ENCODE measurements around the gene ZNF600.
"Not testable (repeated sequence)": the region's sequence is repeated elsewhere in the genome, so short reads cannot be mapped to it uniquely, and the experiment has no call there.

ZNF600 gene

GRCh38 chr19:52786464-52787354 lies at the start of gene ZNF600:
ZNF600 (minus strand) TSS chr19:52786791; CDS start chr19:52778888, 7,903 bp downstream.
- DNase-seq = peak; percentile 38

GRCh38 chr19:52834289-52834688 lies 47.7 kb upstream of the ZNF600 start:
- DNase-seq = not testable (repeated sequence)

DNA sequence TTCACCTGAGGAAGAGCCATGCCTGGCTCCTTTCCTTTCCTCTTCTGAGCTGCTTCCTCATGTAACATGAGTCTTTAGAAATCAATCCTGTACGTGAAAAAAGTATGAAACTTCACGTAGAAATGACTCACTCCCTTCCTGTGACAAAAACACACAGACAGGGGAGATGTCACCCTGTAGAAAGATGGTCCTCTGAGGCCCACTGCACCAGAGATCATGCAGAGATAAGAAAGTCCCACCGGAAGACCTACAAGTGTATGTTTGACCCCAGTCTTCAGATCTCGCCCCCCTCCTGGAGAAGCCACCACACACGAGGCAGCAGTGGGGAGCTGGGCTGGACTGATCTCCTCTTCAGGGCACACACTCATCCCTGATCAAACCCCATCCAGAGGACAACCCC lies 47.0 kb upstream of the ZNF600 start:
- not testable (repeated sequence) for DNase-seq

GRCh38 chr19:52829866-52830265 lies 43.3 kb upstream of the ZNF600 start:
- not testable (repeated sequence) for DNase-seq

GRCh38 chr19:52825765-52826164 lies 39.2 kb upstream of the ZNF600 start:
- DNase-seq = no peak

DNA sequence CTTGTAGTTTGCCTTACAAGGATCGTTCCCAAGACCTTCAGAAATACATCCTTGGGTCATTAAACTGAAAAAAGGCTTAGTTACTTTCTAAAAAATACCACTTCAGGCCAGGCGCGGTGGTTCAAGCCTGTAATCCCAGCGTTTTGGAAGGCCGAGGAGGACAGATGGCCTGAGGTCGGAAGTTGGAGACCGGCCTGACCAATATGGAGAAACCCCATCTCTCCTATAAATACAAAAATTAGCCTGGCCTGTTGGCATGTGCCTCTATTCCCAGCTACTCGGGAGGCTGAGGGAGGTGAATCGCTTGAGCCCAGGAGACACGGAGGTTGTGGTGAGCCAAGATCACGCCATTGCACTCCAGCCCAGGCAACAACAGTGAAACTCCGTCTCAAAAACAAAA lies 37.1 kb upstream of the ZNF600 start:
- DNase-seq = no peak

DNA sequence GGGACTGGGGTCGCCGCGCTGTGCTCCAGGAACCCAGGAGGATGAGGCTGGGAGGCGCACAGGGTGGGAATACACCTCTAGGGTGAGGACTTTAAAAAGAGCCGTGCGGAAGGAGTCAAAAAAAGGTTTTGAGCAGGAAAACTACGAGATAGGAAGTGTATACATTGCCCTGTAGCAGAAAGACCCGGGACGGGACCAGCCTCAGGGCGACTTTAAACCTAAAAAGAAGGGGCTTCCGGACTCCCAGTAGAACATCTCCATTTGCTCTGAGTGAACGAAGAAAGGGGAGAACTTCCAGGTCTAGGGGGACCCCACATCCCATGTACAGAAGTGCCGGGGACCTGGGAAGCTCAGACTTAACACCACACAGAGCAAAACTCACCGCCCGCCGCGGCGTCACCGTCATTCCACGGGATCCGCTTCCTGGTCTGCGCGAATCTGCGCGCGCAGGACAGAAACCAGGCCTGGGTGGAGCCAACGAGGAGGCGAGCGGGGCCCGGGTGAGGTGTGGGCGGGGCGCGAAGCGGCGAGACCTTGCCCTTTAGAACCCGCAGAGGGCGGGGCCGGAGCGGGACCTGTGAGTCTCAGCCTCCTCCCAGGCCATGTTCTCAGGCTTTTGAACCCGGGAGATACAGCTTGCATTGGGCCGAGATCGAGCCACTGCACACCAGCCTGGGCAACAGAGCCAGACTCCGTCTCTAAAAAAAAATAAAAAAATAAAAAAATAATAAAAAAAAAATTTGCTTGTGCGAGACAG lies 34.8 kb upstream of the ZNF600 start, which contains the start of gene ZNF28:
Gene ZNF28, minus strand, starts transcription at position 430 of the 757 bp plus-strand sequence. CDS start 3,675 bp downstream, outside the sequence.
- DNase-seq = peak; percentile 40

GRCh38 chr19:52820472-52821203 lies 34.0 kb upstream of the ZNF600 start:
- DNase-seq = peak; percentile 5

DNA sequence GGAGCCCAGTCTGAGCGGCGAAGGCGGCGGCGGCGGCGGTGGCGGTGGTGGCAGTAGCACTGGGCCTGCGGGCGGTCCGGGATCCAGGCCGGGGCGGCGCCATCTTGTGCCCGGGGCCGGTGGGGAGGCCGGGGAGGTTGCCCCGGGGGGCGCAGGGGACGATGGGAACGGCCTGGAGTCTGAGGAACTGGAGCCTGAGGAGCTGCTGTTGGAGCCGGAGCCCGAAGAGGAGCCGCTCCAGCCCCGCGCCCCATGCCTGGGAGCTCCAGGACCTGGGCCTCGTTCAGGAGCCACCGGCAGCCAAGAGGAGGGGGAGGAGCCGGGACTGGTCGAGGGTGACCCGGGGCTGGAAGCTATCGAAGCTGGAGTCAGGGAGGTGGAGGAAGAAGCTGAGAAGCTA lies 23.2 kb upstream of the ZNF600 start:
- DNase-seq = no peak

- not testable (repeated sequence) for DNase-seq
Observed at GRCh38 chr19:52799950-52800640, 13.5 kb upstream of the ZNF600 start.

DNA sequence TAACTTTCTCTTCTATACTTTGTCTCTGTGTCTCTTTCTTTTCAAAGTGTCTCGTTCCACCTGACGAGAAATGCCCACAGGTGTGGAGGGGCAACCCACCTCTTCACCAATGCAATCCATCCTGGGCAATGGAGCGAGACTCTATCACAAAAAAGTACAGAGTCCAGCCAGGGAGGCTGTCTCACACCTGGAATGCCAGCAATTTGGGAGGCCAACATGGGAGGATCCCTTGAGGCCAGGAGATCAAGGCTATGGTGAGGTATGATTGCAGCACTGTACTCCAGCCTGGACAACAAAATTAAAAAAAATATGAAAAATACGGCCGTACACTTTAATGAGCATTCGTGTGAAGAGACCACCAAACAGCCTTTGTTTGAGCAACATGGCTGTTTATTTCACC lies 2.8 kb upstream of the ZNF600 start:
- DNase-seq = no peak

DNA sequence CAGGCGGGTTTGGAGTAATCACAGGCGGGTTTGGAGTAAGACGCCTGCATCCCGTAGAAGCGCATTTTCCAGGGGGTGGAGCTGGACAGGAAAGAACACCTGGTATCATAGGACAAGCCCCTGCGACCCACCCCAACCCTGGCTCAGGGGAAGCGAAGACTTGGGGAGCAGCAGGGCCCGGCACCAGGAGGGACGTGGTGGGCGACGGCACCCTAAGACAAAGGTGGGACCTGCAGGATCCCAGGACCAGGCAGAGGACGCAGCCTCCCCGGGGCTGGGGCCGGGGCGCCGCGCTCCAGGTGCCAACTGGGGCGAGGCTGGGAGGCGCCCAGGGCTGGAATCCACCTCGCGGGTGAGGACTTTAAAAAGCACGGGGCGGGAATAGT lies 520 bp downstream of the ZNF600 start:
- DNase-seq = no peak

DNA sequence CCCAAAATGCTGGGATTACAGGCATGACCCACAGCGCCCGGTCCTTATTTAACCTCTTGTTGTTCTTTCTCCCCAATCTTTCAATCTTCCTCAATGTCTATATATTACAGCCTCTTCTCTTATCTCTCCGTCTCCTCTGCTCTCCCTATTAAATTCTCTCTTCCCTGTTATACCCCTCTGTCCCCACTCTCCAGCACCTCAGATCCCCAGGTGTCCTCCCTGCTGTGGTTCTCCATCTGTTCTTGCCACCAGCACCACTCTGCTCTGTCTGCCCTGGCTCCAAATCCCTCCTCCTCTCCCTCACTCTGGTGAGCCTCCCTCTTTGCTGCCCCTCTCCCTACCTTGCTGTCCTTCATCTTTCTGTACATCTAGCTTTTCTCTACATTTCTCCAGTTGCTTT lies 1.1 kb downstream of the ZNF600 start:
- DNase-seq = no peak

DNA sequence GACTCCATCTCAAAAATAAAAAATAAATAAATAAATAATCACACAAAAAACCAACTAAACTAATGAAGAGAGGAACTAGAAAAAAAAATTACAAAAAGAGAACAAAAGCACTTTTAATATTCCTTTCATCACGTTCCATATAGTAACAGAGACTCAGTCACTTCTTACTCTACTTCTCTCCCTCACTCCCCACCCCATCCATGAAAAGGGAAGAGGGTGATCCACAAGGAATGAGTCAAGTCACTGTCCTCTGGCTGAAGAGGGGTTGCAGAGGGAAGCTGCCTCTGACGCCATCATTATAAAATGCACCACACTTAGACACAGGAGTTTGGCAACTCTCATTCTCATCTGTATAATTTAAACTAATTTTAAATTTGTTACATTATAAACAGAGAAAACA lies 3.7 kb downstream of the ZNF600 start:
- DNase-seq = not testable (repeated sequence)

- DNase-seq = no peak
Observed at GRCh38 chr19:52778811-52779210, 7.8 kb downstream of the ZNF600 start.

DNA sequence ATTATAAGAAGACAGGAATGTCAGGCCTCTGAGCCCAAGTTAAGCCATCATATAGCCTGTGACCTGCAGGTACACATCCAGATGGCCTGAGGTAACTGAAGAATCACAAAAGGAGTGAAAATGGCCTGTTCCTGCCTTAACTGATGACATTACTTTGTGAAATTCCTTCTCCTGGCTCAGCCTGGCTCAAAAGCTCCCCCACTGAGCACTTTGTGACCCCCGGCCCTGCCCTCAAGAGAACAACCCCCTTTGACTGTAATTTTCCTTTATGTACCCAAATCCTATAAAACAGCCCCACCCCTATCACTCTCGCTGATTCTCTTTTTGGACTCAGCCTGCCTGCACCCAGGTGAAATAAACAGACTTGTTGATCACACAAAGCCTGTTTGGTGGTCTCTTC lies 30.1 kb downstream of the ZNF600 start:
- DNase-seq = not testable (repeated sequence)

GRCh38 chr19:52749780-52750179 lies 36.8 kb downstream of the ZNF600 start:
- DNase-seq = no peak

- peak; percentile 19 for DNase-seq
Observed at GRCh38 chr19:52748336-52748950, 38.1 kb downstream of the ZNF600 start.

DNA sequence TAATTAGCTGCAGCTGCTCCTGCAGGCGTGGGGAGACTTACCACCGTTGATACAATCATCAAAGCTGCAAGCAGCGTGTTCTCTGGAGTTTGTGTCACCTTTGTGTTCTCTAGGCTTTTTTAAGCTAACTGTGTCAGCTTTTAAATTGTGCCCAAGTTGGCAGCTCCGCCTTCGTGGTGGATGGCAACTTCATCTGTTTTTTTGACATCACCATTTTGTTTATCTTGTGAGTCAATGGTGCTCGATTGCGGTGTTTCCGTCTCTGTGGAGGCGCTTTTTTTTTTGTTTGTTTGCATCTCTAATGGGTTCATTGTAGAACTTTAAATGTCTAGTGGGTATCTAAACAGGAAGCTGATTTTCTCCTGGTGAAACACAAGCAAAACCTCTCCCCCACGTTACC lies 40.7 kb downstream of the ZNF600 start:
- not testable (repeated sequence) for DNase-seq

- no peak for DNase-seq
Observed at GRCh38 chr19:52743091-52743490, 43.5 kb downstream of the ZNF600 start.

DNA sequence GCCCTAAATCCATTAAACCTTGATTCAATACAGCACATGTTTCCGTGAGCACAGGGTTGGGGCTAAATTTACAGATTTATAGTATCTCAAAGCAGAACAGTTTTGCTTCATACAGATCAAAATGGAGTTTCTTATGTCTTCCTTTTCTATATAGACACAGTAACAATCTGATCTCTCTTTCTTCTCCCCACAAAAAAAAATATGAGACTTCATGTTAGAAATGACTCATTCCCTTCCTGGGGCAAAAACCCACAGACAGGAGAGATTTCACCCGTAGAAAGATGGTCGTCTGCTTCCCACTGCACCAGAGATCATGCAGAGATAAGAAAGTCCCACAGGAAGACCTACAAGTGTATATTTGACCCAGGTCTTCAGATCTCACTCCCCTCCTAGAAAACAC lies 44.1 kb downstream of the ZNF600 start:
- no peak for DNase-seq

DNA sequence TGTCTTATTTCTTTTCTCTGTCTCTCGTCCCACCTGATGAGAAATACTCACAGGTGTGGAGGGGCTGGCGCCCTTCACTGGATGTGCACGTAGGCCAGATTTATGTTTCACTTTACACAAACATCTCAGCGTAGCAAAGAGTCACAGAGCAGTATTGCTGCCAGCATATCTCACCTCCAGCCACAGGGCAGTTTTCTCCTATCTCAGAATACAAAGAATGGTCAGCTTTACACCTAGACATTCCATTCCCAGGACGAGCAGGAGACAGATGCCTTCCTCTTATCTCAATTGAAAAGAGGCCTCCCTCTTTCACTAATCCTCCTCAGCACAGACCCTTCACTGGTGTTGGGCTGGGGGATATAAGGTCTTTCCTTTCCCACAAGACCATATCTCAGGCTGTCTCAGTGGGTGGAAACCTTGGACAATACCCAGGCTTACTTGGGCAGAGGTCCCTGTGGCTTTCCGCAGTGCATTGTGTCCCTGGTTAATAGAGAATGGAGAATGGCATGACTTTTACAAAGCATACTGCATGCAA lies 44.6 kb downstream of the ZNF600 start:
- DNase-seq = no peak
